Calu3 (cell line): ENCODE data around the gene FAM217B. TPM values are rescaled to one million over a fixed set of nuclear protein-coding genes. Genes with fewer than 3 reads are reported as not detected.

ENCODE experiments used
- BruUV-seq: library from RNA; stranded (reverse); fragments of 400-500 nt; replicated peaks from 2 replicates; lab custom pipeline; 2021; lab: Mats Ljungman, UMichigan
- CTCF ChIA-PET: fragments of 300-600 bp; sonication (Branson Sonifier 250); formaldehyde crosslinking; loops from one replicate; lab custom pipeline; 2022; ENCODE audit warnings: antibody characterized with exemption; lab: Charles Lee
- DNase-seq: peaks from one replicate; pipeline ENCODE4 v3.0.0; 2022
- H3K27ac Mint-ChIP-seq: one replicate; pipeline ENCODE4 v1.8.0; 2022; ENCODE audit warnings: mixed read lengths; ENCODE audit not compliant: unreplicated experiment
- H3K27me3 Mint-ChIP-seq: one replicate; pipeline ENCODE4 v1.8.0; 2022; ENCODE audit warnings: mixed read lengths; ENCODE audit not compliant: unreplicated experiment
- H3K36me3 Mint-ChIP-seq: one replicate; pipeline ENCODE4 v1.8.0; 2022; ENCODE audit warnings: mild to moderate bottlenecking, moderate library complexity, mixed read lengths; ENCODE audit not compliant: insufficient read depth, unreplicated experiment
- H3K4me1 Mint-ChIP-seq: one replicate; pipeline ENCODE4 v1.8.0; 2022; ENCODE audit warnings: mild to moderate bottlenecking, low read depth, mixed read lengths; ENCODE audit not compliant: unreplicated experiment
- H3K4me3 Mint-ChIP-seq: one replicate; pipeline ENCODE4 v1.8.0; 2022; ENCODE audit warnings: mild to moderate bottlenecking, low read depth, moderate library complexity, mixed read lengths; ENCODE audit not compliant: unreplicated experiment
- H3K9me3 Mint-ChIP-seq: one replicate; pipeline ENCODE4 v1.8.0; 2022; ENCODE audit warnings: low read depth, mixed read lengths; ENCODE audit not compliant: unreplicated experiment
- CTCF ChIP-seq: fragments of 200-600 bp; IDR thresholded peaks from one replicate; pipeline ENCODE4 v1.8.0; 2022; ENCODE audit warnings: antibody characterized with exemption; ENCODE audit not compliant: unreplicated experiment
- intact Hi-C: fragments of 100-400 bp; cut with micrococcal nuclease; formaldehyde crosslinking; loops from one replicate; pipeline ENCODE4 v1.10.0; 2022; ENCODE audit not compliant: unreplicated experiment
- total RNA-seq: library from RNA; stranded (reverse); gene quantifications from 2 replicates; pipeline ENCODE4 v1.2.3, GENCODE V29; 2022

Gene FAM217B
- total RNA-seq, 1 experiment from 2014 or later = 34.4 TPM

- peak overlapping the region; percentile 42 for H3K4me3 Mint-ChIP-seq
- H3K36me3 Mint-ChIP-seq = peaks cover 7% of the 10 kb centered on the region
- BruUV-seq = no TSS peak
- CTCF ChIA-PET = interaction anchor here (0.5 to 2.3 kb wide), 14 partner anchors 10 to 108 kb away, joined by 3 to 15 read pairs (median 4); partner anchors contain the start of genes FAM217B, PPP1R3D and SYCP2
- H3K27ac Mint-ChIP-seq = peak overlapping the region; percentile 74
- H3K27me3 Mint-ChIP-seq = no peaks in the 10 kb centered on the region
- peak; percentile 63 for DNase-seq
- H3K4me1 Mint-ChIP-seq = peaks cover 25% of the 10 kb centered on the region
- no peaks in the 10 kb centered on the region for H3K9me3 Mint-ChIP-seq
- TF ChIP-seq CTCF = no peak
- intact Hi-C loops = loop anchor here (5.0 kb wide), 1 partner anchor 80 kb away; no protein-coding TSS in a partner anchor
Measured at GRCh38 chr20:59972037-59972801, 32.0 kb downstream of the FAM217B start.

- H3K36me3 Mint-ChIP-seq = peaks cover 7% of the 10 kb centered on the region
- TF ChIP-seq CTCF = no peak
- H3K27me3 Mint-ChIP-seq = no peaks in the 10 kb centered on the region
- no TSS peak for BruUV-seq
- H3K9me3 Mint-ChIP-seq = no peaks in the 10 kb centered on the region
- no peak overlapping the region for H3K4me3 Mint-ChIP-seq
- DNase-seq = no peak
- peaks cover 19% of the 10 kb centered on the region for H3K4me1 Mint-ChIP-seq
- no peak overlapping the region for H3K27ac Mint-ChIP-seq
- intact Hi-C loops = no loop called here
- CTCF ChIA-PET = no interaction called here
Measured at GRCh38 chr20:59976156-59976782, 36.1 kb downstream of the FAM217B start.

- Mint-ChIP-seq H3K4me3 (no peak overlapping the region), H3K9me3 (no peaks in the 10 kb centered on the region), H3K27ac (no peak overlapping the region), H3K4me1 (peaks cover 11% of the 10 kb centered on the region), H3K27me3 (no peaks in the 10 kb centered on the region), H3K36me3 (peaks cover 3% of the 10 kb centered on the region)
- CTCF ChIA-PET = interaction anchor here (0.6 kb wide), 1 partner anchor 46 kb away, joined by 5 read pairs; no protein-coding TSS in a partner anchor
- TF ChIP-seq CTCF = no peak
- intact Hi-C loops = no loop called here
- DNase-seq = no peak
- no TSS peak for BruUV-seq
Measured at GRCh38 chr20:59977086-59977485, 36.9 kb downstream of the FAM217B start.

GRCh38 chr20:59983076-59983475, 42.9 kb downstream of the FAM217B start:
- H3K9me3 Mint-ChIP-seq = no peaks in the 10 kb centered on the region
- CTCF ChIA-PET = no interaction called here

More at GRCh38 chr20:59983076-59983475, 42.9 kb downstream of the FAM217B start:
- Mint-ChIP-seq H3K4me1 (peaks cover 9% of the 10 kb centered on the region), H3K4me3 (no peak overlapping the region), H3K27me3 (no peaks in the 10 kb centered on the region), H3K27ac (no peak overlapping the region), H3K36me3 (no peaks in the 10 kb centered on the region)
- BruUV-seq = no TSS peak
- DNase-seq = no peak
- TF ChIP-seq CTCF = no peak
- intact Hi-C loops = no loop called here
